ENCODE results near the gene IFNL2. TPM values are rescaled to one million over a fixed set of nuclear protein-coding genes. Genes with fewer than 3 reads are reported as not detected.
"Not testable (repeated sequence)": the region's sequence is repeated elsewhere in the genome, so short reads cannot be mapped to it uniquely, and the experiment has no call there.

IFNL2 gene
- total RNA-seq, 1 donor = not detected

GRCh38 chr19:39296055-39296645 is 28.0 kb downstream of the IFNL2 start, which contains the start of gene IFNL1:
Gene IFNL1 (plus strand): TSS chr19:39296407. CDS start chr19:39296422, 15 bp downstream.
- DNase-seq (ENCODE audit: low read depth in 2 of 3, low spot score in 2 of 3) = no peak

- no peak for DNase-seq (ENCODE audit: low read depth in 2 of 3, low spot score in 2 of 3)
These were observed 28.7 kb downstream of the IFNL2 start for GRCh38 chr19:39296906-39297305.

GRCh38 chr19:39297931-39298634 is 29.9 kb downstream of the IFNL2 start:
- peak in 1 of 3 donors; percentile 67 for DNase-seq (ENCODE audit: low read depth in 2 of 3, low spot score in 2 of 3)

GRCh38 chr19:39299404-39299803 is 31.2 kb downstream of the IFNL2 start:
- DNase-seq (ENCODE audit: low read depth in 2 of 3, low spot score in 2 of 3) = no peak

- DNase-seq (ENCODE audit: low read depth in 2 of 3, low spot score in 2 of 3) = no peak
These were observed 31.6 kb downstream of the IFNL2 start for GRCh38 chr19:39299832-39300231.

GRCh38 chr19:39301021-39301420 is 32.8 kb downstream of the IFNL2 start:
- DNase-seq (ENCODE audit: low read depth in 2 of 3, low spot score in 2 of 3) = no peak

GRCh38 chr19:39301562-39301961 is 33.4 kb downstream of the IFNL2 start:
- no peak for DNase-seq (ENCODE audit: low read depth in 2 of 3, low spot score in 2 of 3)

GRCh38 chr19:39303373-39304184 is 35.4 kb downstream of the IFNL2 start:
- no peak for DNase-seq (ENCODE audit: low read depth in 2 of 3, low spot score in 2 of 3)

- DNase-seq (ENCODE audit: low read depth in 2 of 3, low spot score in 2 of 3) = no peak
These were observed 36.0 kb downstream of the IFNL2 start for GRCh38 chr19:39304185-39304513.

GRCh38 chr19:39304701-39305571 is 36.7 kb downstream of the IFNL2 start:
- no peak for DNase-seq (ENCODE audit: low read depth in 2 of 3, low spot score in 2 of 3)

GRCh38 chr19:39306075-39306474 is 37.9 kb downstream of the IFNL2 start:
- no peak for DNase-seq (ENCODE audit: low read depth in 2 of 3, low spot score in 2 of 3)

GRCh38 chr19:39307046-39307821 is 39.0 kb downstream of the IFNL2 start:
- no peak for DNase-seq (ENCODE audit: low read depth in 2 of 3, low spot score in 2 of 3)

- no peak for DNase-seq (ENCODE audit: low read depth in 2 of 3, low spot score in 2 of 3)
These were observed 39.8 kb downstream of the IFNL2 start for GRCh38 chr19:39307822-39308530.

GRCh38 chr19:39308531-39309304 is 40.5 kb downstream of the IFNL2 start:
- no peak for DNase-seq (ENCODE audit: low read depth in 2 of 3, low spot score in 2 of 3)

- DNase-seq (ENCODE audit: low read depth in 2 of 3, low spot score in 2 of 3) = not testable (repeated sequence)
These were observed 41.1 kb downstream of the IFNL2 start for GRCh38 chr19:39309305-39309670.

- peak in 1 of 3 donors; percentile 50 for DNase-seq (ENCODE audit: low read depth in 2 of 3, low spot score in 2 of 3)
These were observed 42.5 kb downstream of the IFNL2 start for GRCh38 chr19:39310558-39311311.

- DNase-seq (ENCODE audit: low read depth in 2 of 3, low spot score in 2 of 3) = no peak
These were observed 46.0 kb downstream of the IFNL2 start for GRCh38 chr19:39314016-39314728.

Data from hematopoietic multipotent progenitor cell (in vitro differentiated cells).